ENCODE results near the gene RIT2. TPM values are rescaled to one million over a fixed set of nuclear protein-coding genes. Genes with fewer than 3 reads are reported as not detected.

Gene RIT2
- total and polyA plus RNA-seq, 10 donors = not detected

DNA sequence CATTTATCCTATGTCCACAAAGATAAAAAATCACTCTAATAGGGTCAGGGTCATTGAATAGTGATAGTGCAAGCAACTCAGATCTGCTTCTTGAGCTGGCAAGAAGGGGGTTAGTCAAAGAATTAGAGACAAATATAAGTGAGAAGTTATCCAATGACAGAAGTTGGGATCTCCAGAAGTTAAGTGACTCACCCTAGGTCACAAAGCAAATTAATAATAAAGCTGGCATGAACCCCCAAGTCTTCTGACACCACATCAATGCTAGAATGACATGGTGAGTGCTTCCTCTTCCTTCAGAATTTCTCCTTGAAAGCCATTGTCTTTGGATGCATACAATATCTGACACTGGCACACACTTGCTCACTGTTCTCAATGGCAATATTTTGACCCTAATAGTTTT, 343.5 kb downstream of the RIT2 start:
- intact Hi-C loops (cut with DNase I; ENCODE audit: low total_unique reads) = no loop called here
- no peaks in the 10 kb centered on the region for H3K4me1 ChIP-seq
- no peaks in the 10 kb centered on the region for H3K36me3 ChIP-seq
- TF ChIP-seq, protein P1, sequence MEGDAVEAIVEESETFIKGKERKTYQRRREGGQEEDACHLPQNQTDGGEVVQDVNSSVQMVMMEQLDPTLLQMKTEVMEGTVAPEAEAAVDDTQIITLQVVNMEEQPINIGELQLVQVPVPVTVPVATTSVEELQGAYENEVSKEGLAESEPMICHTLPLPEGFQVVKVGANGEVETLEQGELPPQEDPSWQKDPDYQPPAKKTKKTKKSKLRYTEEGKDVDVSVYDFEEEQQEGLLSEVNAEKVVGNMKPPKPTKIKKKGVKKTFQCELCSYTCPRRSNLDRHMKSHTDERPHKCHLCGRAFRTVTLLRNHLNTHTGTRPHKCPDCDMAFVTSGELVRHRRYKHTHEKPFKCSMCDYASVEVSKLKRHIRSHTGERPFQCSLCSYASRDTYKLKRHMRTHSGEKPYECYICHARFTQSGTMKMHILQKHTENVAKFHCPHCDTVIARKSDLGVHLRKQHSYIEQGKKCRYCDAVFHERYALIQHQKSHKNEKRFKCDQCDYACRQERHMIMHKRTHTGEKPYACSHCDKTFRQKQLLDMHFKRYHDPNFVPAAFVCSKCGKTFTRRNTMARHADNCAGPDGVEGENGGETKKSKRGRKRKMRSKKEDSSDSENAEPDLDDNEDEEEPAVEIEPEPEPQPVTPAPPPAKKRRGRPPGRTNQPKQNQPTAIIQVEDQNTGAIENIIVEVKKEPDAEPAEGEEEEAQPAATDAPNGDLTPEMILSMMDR (IDR thresholded peaks at IDR 0.05 in 8 of 11, conservative IDR thresholded peaks at IDR 0.05 in 3 of 11) = no peak
- no peak overlapping the region for H3K4me3 ChIP-seq
- no peaks in the 10 kb centered on the region for H3K27me3 ChIP-seq (replicated peaks in 1 of 7)
- no peak for DNase-seq
- H3K27ac ChIP-seq = no peak overlapping the region
- H3K9me3 ChIP-seq = peaks cover 0 to 7% (median 2%) of the 10 kb centered on the region in 8 donors

DNA sequence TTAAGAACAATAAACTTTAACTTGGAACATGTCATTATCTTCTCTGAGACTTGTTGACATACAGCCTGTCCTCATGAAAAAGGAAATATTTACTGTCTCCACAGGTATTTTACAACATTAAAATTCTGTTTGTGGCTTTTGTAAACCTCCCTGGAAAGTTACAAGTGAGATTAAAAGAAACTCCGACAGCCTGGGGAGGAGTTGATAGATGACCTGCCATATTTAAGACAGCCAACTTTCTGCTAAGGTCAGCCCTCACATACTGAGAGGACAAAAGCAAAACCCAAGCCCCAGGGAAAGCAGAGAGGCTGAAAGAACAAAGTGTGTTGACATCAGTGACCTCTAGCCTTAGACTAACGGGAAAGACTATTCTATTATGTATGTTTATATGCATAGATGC, 350.2 kb downstream of the RIT2 start:
- intact Hi-C loops (cut with DNase I; ENCODE audit: low total_unique reads) = no loop called here
- no peaks in the 10 kb centered on the region for H3K27me3 ChIP-seq (replicated peaks in 1 of 7)
- H3K4me1 ChIP-seq = no peaks in the 10 kb centered on the region
- no peak for DNase-seq
- TF ChIP-seq, protein P1 (IDR thresholded peaks at IDR 0.05 in 8 of 11, conservative IDR thresholded peaks at IDR 0.05 in 3 of 11) = no peak
- no peak for TF ChIP-seq POLR2A (IDR thresholded peaks at IDR 0.05)
- no peak for TF ChIP-seq POLR2AphosphoS5 (IDR thresholded peaks at IDR 0.05)
- no peak overlapping the region for H3K27ac ChIP-seq
- no peaks in the 10 kb centered on the region for H3K36me3 ChIP-seq
- 30 to 59% (median 38%) methylated on average over 2 of the region's 2 CpGs for WGBS, 5 donors
- H3K9me3 ChIP-seq = peaks cover 0 to 12% (median 3%) of the 10 kb centered on the region in 8 donors
- no peak overlapping the region for H3K4me3 ChIP-seq

DNA sequence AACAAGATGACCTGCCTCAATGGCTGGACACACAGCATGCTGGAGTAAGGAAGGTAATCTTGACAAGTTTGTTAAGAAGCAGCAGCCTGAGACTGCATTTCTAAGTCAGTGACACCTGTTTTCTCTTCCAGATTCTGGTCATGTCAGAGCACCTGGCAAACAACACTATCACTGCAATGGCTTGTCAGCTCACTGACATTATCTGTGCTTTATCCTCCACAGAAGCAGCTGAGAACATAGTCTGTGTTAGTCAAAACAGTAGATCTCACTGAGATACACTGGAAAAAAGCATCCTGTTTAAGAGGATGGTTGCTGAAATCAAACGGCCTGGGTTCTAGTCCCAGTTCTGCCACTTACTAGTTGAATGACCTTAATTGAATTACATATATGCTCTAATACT, 355.2 kb downstream of the RIT2 start:
- no peaks in the 10 kb centered on the region for H3K9me3 ChIP-seq
- no peaks in the 10 kb centered on the region for H3K27me3 ChIP-seq (replicated peaks in 1 of 7)
- TF ChIP-seq, protein P1 (IDR thresholded peaks at IDR 0.05 in 8 of 11, conservative IDR thresholded peaks at IDR 0.05 in 3 of 11) = no peak
- no peak for TF ChIP-seq POLR2A (IDR thresholded peaks at IDR 0.05)
- TF ChIP-seq POLR2AphosphoS5 (IDR thresholded peaks at IDR 0.05) = no peak
- H3K4me1 ChIP-seq = no peaks in the 10 kb centered on the region
- intact Hi-C loops (cut with DNase I; ENCODE audit: low total_unique reads) = no loop called here
- 69 to 90% (median 81%) methylated on average over 1 of the region's 1 CpG for WGBS, 5 donors
- no peaks in the 10 kb centered on the region for H3K36me3 ChIP-seq
- DNase-seq = no peak
- H3K4me3 ChIP-seq = no peak overlapping the region
- H3K27ac ChIP-seq = no peak overlapping the region

DNA sequence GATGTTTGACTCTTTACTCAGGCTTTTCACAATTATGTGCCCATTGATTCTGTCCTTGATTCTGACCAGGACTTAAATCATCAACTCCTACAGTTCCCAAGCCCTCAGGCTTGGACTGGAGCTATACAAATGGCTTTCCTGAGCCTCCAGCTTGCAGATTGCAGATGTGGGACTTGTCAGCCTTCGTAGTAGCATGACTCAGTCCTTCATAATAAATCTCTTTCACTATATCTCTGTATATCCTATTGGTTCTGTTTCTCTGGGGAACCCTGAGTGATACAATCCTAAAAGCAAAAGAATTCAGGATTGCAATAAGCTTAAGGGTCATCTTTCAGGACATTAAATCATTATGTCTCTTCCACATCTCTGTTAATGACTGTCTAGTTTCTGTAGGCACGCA, 356.6 kb downstream of the RIT2 start:
- 59 to 72% (median 63%) methylated on average over 2 of the region's 2 CpGs for WGBS, 5 donors
- TF ChIP-seq, protein P1 (IDR thresholded peaks at IDR 0.05 in 8 of 11, conservative IDR thresholded peaks at IDR 0.05 in 3 of 11) = no peak
- TF ChIP-seq POLR2AphosphoS5 (IDR thresholded peaks at IDR 0.05) (no peak), POLR2A (IDR thresholded peaks at IDR 0.05) (no peak)
- no peak for DNase-seq
- intact Hi-C loops (cut with DNase I; ENCODE audit: low total_unique reads) = no loop called here
- Histone ChIP-seq H3K27ac (no peak overlapping the region), H3K4me1 (no peaks in the 10 kb centered on the region), H3K4me3 (no peak overlapping the region), H3K36me3 (no peaks in the 10 kb centered on the region), H3K9me3 (no peaks in the 10 kb centered on the region), H3K27me3 (replicated peaks in 1 of 7) (no peaks in the 10 kb centered on the region)

Measured in spleen (tissue), 11 donors.